Keratinocyte (primary cell): ENCODE data around the gene DDRGK1.

Source experiments
- CTCF ChIP-seq, 3 experiments: IDR thresholded peaks in 1 of 3; conservative IDR thresholded peaks in 1 of 3; optimal IDR thresholded peaks in 1 of 3; 2 replicates in 2 of 3; 3 replicates in 1 of 3; pipeline versions ENCODE3 to v1.5.1; 2011; ENCODE audit warnings: low read length in 3 of 3, mild to moderate bottlenecking in 3 of 3, moderate library complexity in 2 of 3, control low read depth in 1 of 3, inconsistent platforms in 1 of 3; ENCODE audit not compliant: insufficient read depth in 2 of 3; ENCODE audit errors: extremely low read depth in 1 of 3
- EZH2 ChIP-seq: IDR thresholded peaks from one replicate; pipeline ENCODE4 v1.6.1; 2012; ENCODE audit warnings: inconsistent platforms, mild to moderate bottlenecking, low read length, moderate library complexity

GRCh38 chr20:3163099-3164042 lies 41.1 kb downstream of the DDRGK1 start:
- TF ChIP-seq CTCF (optimal IDR thresholded peaks at IDR 0.05 in 1 of 3, IDR thresholded peaks at IDR 0.05 in 1 of 3, conservative IDR thresholded peaks at IDR 0.05 in 1 of 3; ENCODE audit: extremely low read depth in 1 of 3, insufficient read depth in 2 of 3, low read length in 3 of 3) = no peak
- no peak for TF ChIP-seq EZH2
